HG03439 (cell line): ENCODE results near the gene RPL22.

Source experiments
- ATAC-seq: cut with Tn5 transposase; IDR thresholded peaks from one replicate; pipeline ENCODE4 v1.9.1; 2021; ENCODE audit warnings: mild to moderate bottlenecking, moderate library complexity; ENCODE audit not compliant: unreplicated experiment

Gene RPL22

DNA sequence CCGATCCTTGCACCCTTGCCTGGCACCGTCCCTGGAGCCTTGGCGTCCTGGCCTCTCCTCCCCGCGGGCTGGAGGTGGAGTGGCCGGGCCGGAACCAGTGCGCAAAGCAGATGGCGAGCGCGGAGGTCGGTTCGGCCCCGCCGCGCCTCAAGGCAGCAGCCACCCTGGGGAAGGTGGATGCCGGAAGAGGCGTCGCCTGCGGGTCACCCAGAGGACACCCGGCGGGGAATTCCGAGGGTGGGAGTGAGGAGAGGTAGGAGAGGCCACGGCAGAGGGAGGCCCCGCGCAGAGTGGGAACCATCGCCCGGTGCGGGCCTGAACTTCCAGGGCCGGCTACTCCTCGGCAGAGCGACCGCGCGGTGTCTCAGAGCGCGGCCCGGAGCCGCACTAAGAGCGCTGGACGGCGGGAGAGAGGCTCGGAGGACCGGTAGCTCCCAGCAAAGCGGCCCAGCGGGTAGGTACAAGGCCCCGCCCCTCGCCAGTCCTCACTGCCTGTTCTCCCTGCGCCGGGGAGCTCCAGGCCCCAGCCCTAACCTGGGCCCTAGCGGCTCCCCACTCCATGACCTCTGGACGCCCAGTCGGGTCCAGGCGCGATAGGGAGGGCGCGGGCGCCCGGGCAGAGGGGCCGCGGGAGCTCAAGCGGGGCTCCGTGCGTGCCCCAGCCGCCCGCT, 6.6 kb upstream of the RPL22 start, which contains the start of gene RNF207:
TSS of gene RNF207 (plus strand) at position 271 of the 671 bp plus-strand sequence. CDS start 417 bp downstream, outside the sequence.
- ATAC-seq: peak; percentile 58

- no peak for ATAC-seq
Observed at GRCh38 chr1:6202256-6202655, 2.9 kb upstream of the RPL22 start.

- no peak for ATAC-seq
Observed at GRCh38 chr1:6200188-6200809, 904 bp upstream of the RPL22 start.

- ATAC-seq: peak; percentile 30
Observed at GRCh38 chr1:6198646-6199297, 623 bp downstream of the RPL22 start.

GRCh38 chr1:6197746-6198427, 1.5 kb downstream of the RPL22 start:
- no peak for ATAC-seq

- ATAC-seq: no peak
Observed at GRCh38 chr1:6191968-6192367, 7.4 kb downstream of the RPL22 start.

- ATAC-seq: no peak
Observed at GRCh38 chr1:6188466-6188865, 10.9 kb downstream of the RPL22 start.

DNA sequence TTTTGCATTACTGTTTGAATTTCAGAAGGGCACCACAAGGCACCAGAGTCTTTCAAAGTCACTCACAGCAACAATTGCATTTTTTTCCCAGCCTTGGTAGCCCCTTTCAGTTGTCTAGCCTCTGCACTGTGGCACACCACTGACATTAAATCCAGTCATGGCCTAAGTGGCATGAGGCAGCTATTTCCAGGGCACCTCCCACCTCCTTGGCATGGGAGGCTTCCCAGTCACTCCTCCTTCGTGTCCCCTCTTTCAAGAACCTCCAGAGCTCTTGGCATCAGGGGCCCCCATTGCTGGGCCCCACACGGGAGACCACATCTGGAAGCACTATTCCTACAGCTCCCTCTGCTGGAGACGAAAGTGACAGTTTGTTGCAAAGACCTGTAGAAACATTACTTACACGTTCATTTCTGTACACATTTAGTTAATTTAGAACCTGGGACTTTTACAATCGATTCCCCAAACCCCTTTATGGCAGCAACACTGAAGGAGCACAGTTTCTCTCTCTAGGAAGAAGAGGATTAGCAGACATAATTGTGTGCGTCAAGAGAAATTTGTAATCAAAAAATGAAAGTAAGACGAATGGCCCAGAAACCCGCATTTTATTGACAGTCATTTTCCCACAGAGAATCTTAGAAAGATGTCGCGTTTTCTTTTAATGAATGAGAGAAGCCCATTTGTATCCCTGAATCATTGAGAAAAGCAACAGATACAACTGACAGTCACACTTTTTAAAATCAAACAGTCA, 13.6 kb downstream of the RPL22 start:
- ATAC-seq: no peak

DNA sequence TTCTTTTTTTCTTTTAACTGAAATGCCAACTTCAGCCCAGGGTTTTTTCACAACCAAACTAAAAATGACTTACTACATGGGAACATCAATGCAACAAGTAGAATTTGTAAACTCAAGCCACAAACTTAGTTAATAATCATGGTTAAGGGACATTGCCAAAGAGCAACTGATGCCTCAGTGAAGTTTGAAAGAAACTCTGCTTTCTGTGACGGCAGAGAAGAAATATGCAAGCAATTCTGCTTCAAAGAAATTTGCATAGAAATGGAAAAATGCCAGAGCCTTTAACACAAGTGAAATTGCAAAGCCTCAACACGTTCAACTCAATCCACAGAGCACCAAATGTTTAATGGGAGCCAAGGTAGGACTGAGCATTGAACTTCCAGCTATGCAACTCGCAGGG, 14.2 kb downstream of the RPL22 start:
- ATAC-seq: no peak

- no peak for ATAC-seq
Observed at GRCh38 chr1:6184083-6184783, 15.2 kb downstream of the RPL22 start.

DNA sequence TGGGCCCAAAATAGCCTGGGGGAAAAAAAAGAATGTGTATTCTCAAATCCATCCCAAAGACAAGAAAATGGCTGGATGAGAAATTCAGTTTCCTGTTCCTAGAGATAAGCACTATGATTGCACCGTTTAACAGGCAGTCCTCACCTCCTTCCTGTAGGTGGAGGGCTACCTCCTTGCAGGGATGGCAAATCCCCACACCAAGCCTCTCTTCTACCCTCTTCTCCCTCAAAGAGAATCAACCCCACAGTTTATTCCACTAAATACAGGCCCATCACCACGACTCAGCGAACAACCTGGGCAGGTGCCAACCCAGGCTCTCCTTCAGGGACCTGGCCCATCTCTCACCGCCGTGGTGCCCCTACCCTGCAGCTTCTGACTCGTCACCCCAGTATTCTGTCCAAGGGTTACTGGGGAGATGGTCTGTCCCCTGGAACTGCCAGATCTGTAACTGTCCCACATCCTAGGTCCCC, 15.8 kb downstream of the RPL22 start:
- ATAC-seq: no peak

DNA sequence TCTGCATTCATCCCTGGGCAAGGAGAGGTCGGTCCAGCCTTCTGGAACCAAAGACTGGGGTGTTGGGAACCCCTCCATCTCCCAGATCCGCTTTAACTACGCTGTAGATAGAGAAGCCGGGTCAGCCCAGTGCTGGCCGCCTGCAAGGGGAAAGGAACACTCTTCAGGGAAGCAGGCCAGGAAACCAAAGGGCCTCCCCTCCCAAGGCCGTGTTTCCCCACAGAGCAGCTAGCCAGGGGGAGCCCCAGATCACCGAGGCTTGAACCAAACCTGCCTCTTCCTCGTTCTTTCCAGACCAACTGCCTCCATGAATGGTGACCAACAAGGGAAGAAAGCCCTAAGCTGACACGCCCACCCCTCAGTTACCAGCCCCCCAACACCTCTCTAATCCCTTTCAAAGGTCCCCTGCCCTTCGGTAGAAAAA, 18.0 kb downstream of the RPL22 start:
- ATAC-seq: no peak

DNA sequence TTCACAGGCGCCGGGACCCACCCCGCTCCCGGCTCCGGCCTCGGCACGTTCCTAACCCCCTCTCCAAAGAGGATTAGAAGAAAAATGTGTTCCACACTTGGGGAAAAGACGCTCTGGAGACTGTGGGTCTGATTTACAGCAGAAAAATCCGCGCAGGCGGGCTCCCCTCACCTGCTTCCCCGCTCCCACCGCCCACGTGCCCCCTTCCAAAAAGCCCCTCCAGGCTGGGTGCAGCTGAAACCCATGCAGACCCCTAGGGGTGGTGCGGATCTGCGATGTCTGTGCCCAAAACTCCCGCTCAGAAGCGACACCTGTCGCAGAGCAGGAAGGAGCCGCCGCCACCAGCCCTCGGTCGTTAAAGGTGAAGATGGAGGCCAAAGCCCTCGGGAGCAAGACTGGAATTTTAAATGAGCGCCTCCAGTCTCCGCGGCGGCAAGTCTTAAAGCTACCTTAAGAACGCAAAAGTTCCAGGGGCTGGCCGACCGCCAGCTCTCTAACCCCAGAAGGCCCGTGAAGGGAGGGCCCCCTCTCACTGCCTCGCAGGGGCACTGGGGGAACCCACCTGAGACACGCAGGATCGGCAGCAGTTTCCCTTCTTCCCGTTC, 18.6 kb downstream of the RPL22 start:
- ATAC-seq: no peak

GRCh38 chr1:6180268-6180706, 19.1 kb downstream of the RPL22 start, which contains the start of gene CHD5:
CHD5 (minus strand) TSS chr1:6180321; CDS start chr1:6180023, 298 bp downstream.
- ATAC-seq: no peak

DNA sequence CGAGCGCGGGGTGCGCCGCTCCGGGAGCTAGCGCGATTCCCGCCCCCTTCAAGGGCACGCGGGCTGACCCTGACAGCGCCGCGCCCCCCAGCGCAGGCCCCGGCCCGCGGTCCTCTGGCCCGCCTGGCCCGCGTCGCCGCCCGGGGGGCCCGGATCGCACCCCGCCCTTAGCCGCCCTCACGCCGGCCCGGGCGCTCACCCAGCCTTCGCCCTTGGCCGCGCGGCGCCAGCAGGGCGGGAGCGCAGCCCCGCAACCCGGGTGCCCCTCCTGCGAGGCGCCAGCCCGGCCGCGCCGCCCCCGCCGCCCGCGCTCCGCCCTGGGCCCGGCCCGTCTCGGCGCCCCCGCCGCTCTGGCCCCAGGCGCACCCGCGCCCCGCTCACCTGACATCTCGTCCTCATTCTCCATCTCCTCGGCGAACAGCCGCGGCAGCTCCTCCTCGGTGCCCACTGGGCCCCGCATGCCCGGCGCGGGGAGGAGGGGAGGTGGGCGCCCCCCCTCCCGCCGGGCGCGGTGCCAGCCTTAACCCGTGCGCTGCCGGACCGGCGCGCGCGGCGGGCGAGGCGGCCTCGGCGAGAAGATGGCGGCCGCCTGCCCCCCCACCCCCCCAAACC, 19.7 kb downstream of the RPL22 start:
- no peak for ATAC-seq

GRCh38 chr1:6178751-6179563, 20.4 kb downstream of the RPL22 start:
- ATAC-seq: no peak

GRCh38 chr1:6177681-6178380, 21.6 kb downstream of the RPL22 start:
- ATAC-seq: no peak

- ATAC-seq: no peak
Observed at GRCh38 chr1:6176779-6177178, 22.6 kb downstream of the RPL22 start.
